ENCODE measurements around the gene TIRAP.

TIRAP gene

GRCh38 chr11:126339863-126340434 is 57.1 kb downstream of the TIRAP start:
- Histone ChIP-seq H3K36me3 (ENCODE audit: control insufficient read depth, insufficient read depth, low read length) (peaks cover 7% of the 10 kb centered on the region), H3K27me3 (ENCODE audit: control insufficient read depth, insufficient read depth, low read length, poor library complexity, severe bottlenecking) (no peaks in the 10 kb centered on the region), H3K9me3 (ENCODE audit: control insufficient read depth, low read length) (no peaks in the 10 kb centered on the region), H3K4me3 (ENCODE audit: insufficient read depth, low read depth, low read length) (no peak overlapping the region), H3K4me1 (ENCODE audit: control insufficient read depth, insufficient read depth, low read length) (peaks cover 35% of the 10 kb centered on the region), H3K27ac (ENCODE audit: insufficient read depth, low read depth, low read length, poor library complexity, severe bottlenecking) (no peak overlapping the region)
- WGBS, 2 experiments, result 71% methylated on average over 11 of the region's 11 CpGs

GRCh38 chr11:126340960-126341606 is 58.2 kb downstream of the TIRAP start:
- H3K27ac ChIP-seq (ENCODE audit: insufficient read depth, low read depth, low read length, poor library complexity, severe bottlenecking), result no peak overlapping the region
- no peaks in the 10 kb centered on the region for H3K27me3 ChIP-seq (ENCODE audit: control insufficient read depth, insufficient read depth, low read length, poor library complexity, severe bottlenecking)
- peaks cover 35% of the 10 kb centered on the region for H3K4me1 ChIP-seq (ENCODE audit: control insufficient read depth, insufficient read depth, low read length)
- 86 to 89% methylated on average over 7 of the region's 7 CpGs for WGBS, 2 experiments
- peaks cover 6% of the 10 kb centered on the region for H3K36me3 ChIP-seq (ENCODE audit: control insufficient read depth, insufficient read depth, low read length)
- H3K4me3 ChIP-seq (ENCODE audit: insufficient read depth, low read depth, low read length), result no peak overlapping the region
- H3K9me3 ChIP-seq (ENCODE audit: control insufficient read depth, low read length), result no peaks in the 10 kb centered on the region

DNA sequence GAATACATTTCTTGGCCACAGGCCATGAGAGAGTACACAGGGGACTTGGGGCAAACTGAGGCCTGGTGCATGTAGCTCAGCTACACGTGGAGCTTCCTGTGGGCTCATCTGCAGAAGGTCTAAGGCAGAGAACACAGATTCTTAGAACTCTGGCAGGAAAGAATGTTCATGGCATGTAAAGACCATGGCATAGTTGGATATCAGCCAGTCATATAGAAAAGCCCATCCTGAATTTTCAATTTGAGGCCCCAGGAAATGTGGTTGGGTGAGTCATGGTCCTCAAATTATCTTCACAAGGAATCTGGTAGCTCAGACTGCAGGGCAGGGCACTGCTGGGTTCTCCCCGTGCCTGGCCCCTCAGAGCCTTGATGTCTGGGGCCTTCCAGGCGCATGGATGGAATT is 58.9 kb downstream of the TIRAP start:
- Histone ChIP-seq H3K27ac (ENCODE audit: insufficient read depth, low read depth, low read length, poor library complexity, severe bottlenecking) (no peak overlapping the region), H3K27me3 (ENCODE audit: control insufficient read depth, insufficient read depth, low read length, poor library complexity, severe bottlenecking) (no peaks in the 10 kb centered on the region), H3K4me1 (ENCODE audit: control insufficient read depth, insufficient read depth, low read length) (peaks cover 29% of the 10 kb centered on the region), H3K9me3 (ENCODE audit: control insufficient read depth, low read length) (no peaks in the 10 kb centered on the region), H3K36me3 (ENCODE audit: control insufficient read depth, insufficient read depth, low read length) (peaks cover 6% of the 10 kb centered on the region), H3K4me3 (ENCODE audit: insufficient read depth, low read depth, low read length) (no peak overlapping the region)
- WGBS, 2 experiments, result 93 to 98% methylated on average over 3 of the region's 3 CpGs

DNA sequence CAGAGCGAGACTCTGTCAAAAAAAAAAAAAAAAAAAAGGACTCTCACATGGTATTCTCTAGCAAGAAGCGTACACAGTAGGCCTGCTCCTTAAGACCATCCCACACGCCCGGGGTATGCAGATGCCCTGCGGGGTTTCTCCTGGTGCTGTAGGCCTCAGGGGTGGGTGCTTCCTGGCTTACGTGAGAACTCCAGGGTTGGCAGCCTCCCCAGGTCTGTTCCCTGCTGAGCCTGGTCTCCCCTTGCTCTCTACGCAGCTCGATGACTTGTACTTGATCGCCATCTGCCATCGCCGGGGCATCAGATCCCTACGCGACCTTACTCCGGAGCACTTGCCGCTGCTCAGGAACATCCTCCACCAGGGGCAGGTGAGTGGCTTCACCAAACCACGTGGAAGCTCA is 60.2 kb downstream of the TIRAP start:
- Histone ChIP-seq H3K27ac (ENCODE audit: insufficient read depth, low read depth, low read length, poor library complexity, severe bottlenecking) (no peak overlapping the region), H3K9me3 (ENCODE audit: control insufficient read depth, low read length) (no peaks in the 10 kb centered on the region), H3K36me3 (ENCODE audit: control insufficient read depth, insufficient read depth, low read length) (peaks cover 6% of the 10 kb centered on the region), H3K4me1 (ENCODE audit: control insufficient read depth, insufficient read depth, low read length) (peaks cover 20% of the 10 kb centered on the region), H3K4me3 (ENCODE audit: insufficient read depth, low read depth, low read length) (no peak overlapping the region), H3K27me3 (ENCODE audit: control insufficient read depth, insufficient read depth, low read length, poor library complexity, severe bottlenecking) (no peaks in the 10 kb centered on the region)
- WGBS, 2 experiments, result 94 to 96% methylated on average over 16 of the region's 16 CpGs

Data from ectodermal cell (in vitro differentiated cells).